ENCODE data around the gene PARP6. TPM values are rescaled to one million over a fixed set of nuclear protein-coding genes. Genes with fewer than 3 reads are reported as not detected.

PARP6 gene
- total and polyA plus RNA-seq, 2 of the 8 experiments (the other 6 are each of a cell fraction or from before 2014, with no cell fraction given), result 39.8 to 45.3 TPM

DNA sequence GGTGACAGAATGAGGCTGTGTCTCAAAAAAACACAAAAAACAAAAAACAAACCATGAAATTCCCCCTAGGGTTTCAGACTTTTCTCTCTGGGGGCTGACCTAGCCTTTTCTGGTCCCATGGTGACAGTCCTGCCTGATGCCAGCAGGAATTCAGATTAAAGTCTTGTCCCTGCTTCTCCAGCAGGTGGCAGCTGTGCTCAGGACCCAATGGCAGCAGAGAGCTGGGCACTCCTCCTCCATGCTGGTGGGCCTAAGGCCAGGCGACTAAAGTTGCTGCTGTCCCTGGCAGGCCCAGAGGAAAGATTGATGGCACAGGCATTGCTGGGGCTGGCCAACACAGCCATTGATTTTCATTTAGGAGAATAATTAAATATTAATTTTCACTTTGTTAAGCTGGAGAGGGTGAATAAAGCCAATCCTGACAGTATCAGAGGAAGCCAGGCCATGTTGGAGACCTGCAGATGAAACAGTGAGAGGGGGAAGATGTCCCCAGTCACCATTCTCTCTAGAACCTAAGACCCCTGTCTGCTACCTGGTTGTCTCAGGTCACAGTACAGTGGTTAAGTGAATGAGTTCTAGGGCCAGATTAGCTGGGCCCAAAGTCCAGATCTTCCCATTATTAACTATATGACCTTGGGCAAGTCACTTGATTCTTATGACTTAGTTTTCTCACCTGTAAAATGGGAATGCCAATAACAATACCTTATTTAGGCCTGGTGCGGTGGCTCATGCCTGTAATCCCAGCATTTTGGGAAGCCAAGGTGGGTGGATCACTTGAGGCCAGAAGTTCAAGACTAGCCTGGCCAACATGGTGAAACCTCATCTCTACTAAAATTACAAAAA lies 40.5 kb upstream of the PARP6 start:
- no peak overlapping the region for H2AFZ ChIP-seq (ENCODE audit: low read length)
- H3K27me3 ChIP-seq (replicated peaks in 1 of 4; ENCODE audit: control insufficient read depth in 3 of 4, extremely low read depth in 1 of 4, insufficient read depth in 3 of 4, low read length in 3 of 4), result peaks cover 0 to 9% (median 4%) of the 10 kb centered on the region in 4 experiments; a peak in 4 of 7 replicates
- ChIA-PET POLR2A (ENCODE audit: partially characterized antibody) (interaction anchor here (0.9 to 1.2 kb wide), 2 partner anchors 62 to 82 kb away, joined by 3 read pairs; partner anchors contain the start of gene PKM), CTCF (ENCODE audit: partially characterized antibody) (interaction anchor here (0.6 to 4.6 kb wide), 20 partner anchors 8 to 386 kb away, joined by 3 to 30 read pairs (median 4); no protein-coding TSS in a partner anchor)
- H3K9me3 ChIP-seq (ENCODE audit: insufficient read depth in 2 of 2, low read depth in 1 of 2, low read length in 1 of 2), result no peaks in the 10 kb centered on the region
- no peaks in the 10 kb centered on the region for H4K20me1 ChIP-seq (replicated peaks in 1 of 2; ENCODE audit: control insufficient read depth in 1 of 2, insufficient read depth in 2 of 2, low read length in 2 of 2)
- FAIRE-seq (peak; percentile 82), DNase-seq (ENCODE audit: low read depth in 1 of 2, low spot score in 2 of 2) (peak; percentile 38 to 70)
- no peaks in the 10 kb centered on the region for H3K36me3 ChIP-seq (ENCODE audit: control insufficient read depth in 2 of 4, insufficient read depth in 4 of 4, low read length in 3 of 4)
- no peak overlapping the region for H2BK15ac ChIP-seq (ENCODE audit: low read length)
- no peak overlapping the region for H3K14ac ChIP-seq (ENCODE audit: insufficient read length)
- H3K4me3 ChIP-seq (ENCODE audit: extremely low read depth in 1 of 4, insufficient read depth in 2 of 4, low read depth in 3 of 4, low read length in 4 of 4), result no peak overlapping the region
- H2BK120ac ChIP-seq (replicated peaks; ENCODE audit: low read depth, low read length), result no peak overlapping the region
- H4K8ac ChIP-seq (ENCODE audit: extremely low read depth, insufficient read depth, low read length), result no peak overlapping the region
- H3K23me2 ChIP-seq (ENCODE audit: low read depth, low read length), result no peaks in the 10 kb centered on the region
- H3K56ac ChIP-seq (replicated peaks; ENCODE audit: insufficient read length, low read depth, low read length), result no peak overlapping the region
- H3K4ac ChIP-seq (replicated peaks; ENCODE audit: insufficient read length, low read depth, low read length), result no peak overlapping the region
- H2BK5ac ChIP-seq (ENCODE audit: low read depth, low read length), result no peak overlapping the region
- H2BK20ac ChIP-seq (ENCODE audit: low read length), result no peak overlapping the region
- no peak overlapping the region for H2AK5ac ChIP-seq (ENCODE audit: low read depth, low read length)
- WGBS, 2 experiments (ENCODE audit: extremely low coverage in 1 of 2, insufficient coverage in 1 of 2, insufficient read length in 1 of 2, insufficient replicate concordance in 2 of 2, low coverage in 1 of 2, low lambda C conversion rate in 2 of 2, missing lambda C conversion rate in 1 of 2), result 72% methylated on average over 2 of the region's 2 CpGs; no CpG with 5 or more reads in 1 of the 2 experiments
- no peaks in the 10 kb centered on the region for H3K79me2 ChIP-seq (ENCODE audit: control insufficient read depth in 1 of 2, insufficient read depth in 2 of 2, low read length in 2 of 2)
- no peak overlapping the region for H3K27ac ChIP-seq (ENCODE audit: low read depth, low read length)
- no peaks in the 10 kb centered on the region for H3K4me1 ChIP-seq (replicated peaks in 1 of 4; ENCODE audit: control insufficient read depth in 3 of 4, insufficient read depth in 4 of 4, low read length in 3 of 4)
- no peak overlapping the region for H4K5ac ChIP-seq (ENCODE audit: insufficient read length, low read depth, low read length)
- no peak overlapping the region for H3K18ac ChIP-seq (ENCODE audit: extremely low read depth, low read length)
- H3K4me2 ChIP-seq (ENCODE audit: insufficient read depth in 1 of 2, low read depth in 2 of 2, low read length in 2 of 2), result no peak overlapping the region
- no peak overlapping the region for H3K23ac ChIP-seq (ENCODE audit: insufficient read length)
- no peak overlapping the region for H2BK12ac ChIP-seq (ENCODE audit: low read depth, low read length)
- no peak overlapping the region for H3K9ac ChIP-seq (replicated peaks in 1 of 4; ENCODE audit: extremely low read depth in 1 of 4, low read depth in 3 of 4, low read length in 3 of 4)
- no peaks in the 10 kb centered on the region for H3K79me1 ChIP-seq (ENCODE audit: low read depth, low read length)
- no peak overlapping the region for H4K91ac ChIP-seq (replicated peaks; ENCODE audit: insufficient read length, low read length)
- no peak for TF ChIP-seq KDM4A (IDR thresholded peaks at IDR 0.05; ENCODE audit: low read depth, low read length, severe bottlenecking)
- no peak for TF ChIP-seq CBX5 (IDR thresholded peaks at IDR 0.05; ENCODE audit: low read depth, low read length)
- TF ChIP-seq JUND (IDR thresholded peaks at IDR 0.05; ENCODE audit: low read length), result no peak
- peak; percentile 83 to 89 for TF ChIP-seq RAD21 (IDR thresholded peaks at IDR 0.05 in 1 of 2, conservative IDR thresholded peaks at IDR 0.05 in 1 of 2; ENCODE audit: low read depth in 2 of 2, low read length in 2 of 2)
- peak; percentile 84 for TF ChIP-seq YY1 (IDR thresholded peaks at IDR 0.05; ENCODE audit: low read depth, low read length)
- TF ChIP-seq CTCF (IDR thresholded peaks at IDR 0.05; ENCODE audit: control extremely low read depth in 1 of 3, insufficient read depth in 1 of 3, low read depth in 1 of 3, low read length in 3 of 3), result peak; percentile 91 to 92 (median 91)
- TF ChIP-seq KDM5A (IDR thresholded peaks at IDR 0.05; ENCODE audit: low read length), result no peak
- no peak for TF ChIP-seq CHD1 (IDR thresholded peaks at IDR 0.05; ENCODE audit: low read depth, low read length)

Measured in H1 (cell line).